ENCODE measurements around the gene ZBTB4.

The ZBTB4 gene

GRCh38 chr17:7493941-7494340 is 14.5 kb upstream of the ZBTB4 start:
- TF ChIP-seq CTCF (IDR thresholded peaks at IDR 0.05; ENCODE audit: low read depth, low read length), result no peak
- H3K4me3 ChIP-seq (ENCODE audit: low read depth, low read length), result no peak overlapping the region

DNA sequence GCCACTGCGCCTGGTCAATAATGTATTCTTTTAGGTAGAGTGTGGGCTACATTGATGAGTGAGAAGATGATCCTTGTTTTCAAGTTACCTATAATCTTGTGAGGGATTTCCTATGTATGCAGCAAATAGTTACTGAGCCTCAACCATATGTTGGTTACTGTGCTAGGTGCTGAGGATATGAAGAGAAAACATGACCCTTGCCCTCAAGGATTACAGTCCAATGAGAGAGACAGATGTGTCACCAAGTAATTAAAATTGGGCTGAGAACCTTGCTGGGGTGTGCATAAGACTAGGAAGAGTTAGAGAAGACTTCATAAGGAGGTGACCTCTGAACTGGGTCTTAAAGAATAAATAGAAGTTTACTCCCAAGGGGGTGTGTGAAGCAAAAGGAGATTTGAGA is 12.2 kb upstream of the ZBTB4 start:
- TF ChIP-seq CTCF (IDR thresholded peaks at IDR 0.05; ENCODE audit: low read depth, low read length), result no peak
- H3K4me3 ChIP-seq (ENCODE audit: low read depth, low read length), result no peak overlapping the region

- TF ChIP-seq CTCF (IDR thresholded peaks at IDR 0.05; ENCODE audit: low read depth, low read length), result no peak
- no peak overlapping the region for H3K4me3 ChIP-seq (ENCODE audit: low read depth, low read length)
Observed at GRCh38 chr17:7490144-7490543, 10.7 kb upstream of the ZBTB4 start.

GRCh38 chr17:7486181-7486580 is 6.8 kb upstream of the ZBTB4 start:
- peak overlapping the region; percentile 88 for H3K4me3 ChIP-seq (ENCODE audit: low read depth, low read length)
- no peak for TF ChIP-seq CTCF (IDR thresholded peaks at IDR 0.05; ENCODE audit: low read depth, low read length)

- peak overlapping the region; percentile 88 for H3K4me3 ChIP-seq (ENCODE audit: low read depth, low read length)
- TF ChIP-seq CTCF (IDR thresholded peaks at IDR 0.05; ENCODE audit: low read depth, low read length), result no peak
Observed at GRCh38 chr17:7484919-7485377, 5.5 kb upstream of the ZBTB4 start.

DNA sequence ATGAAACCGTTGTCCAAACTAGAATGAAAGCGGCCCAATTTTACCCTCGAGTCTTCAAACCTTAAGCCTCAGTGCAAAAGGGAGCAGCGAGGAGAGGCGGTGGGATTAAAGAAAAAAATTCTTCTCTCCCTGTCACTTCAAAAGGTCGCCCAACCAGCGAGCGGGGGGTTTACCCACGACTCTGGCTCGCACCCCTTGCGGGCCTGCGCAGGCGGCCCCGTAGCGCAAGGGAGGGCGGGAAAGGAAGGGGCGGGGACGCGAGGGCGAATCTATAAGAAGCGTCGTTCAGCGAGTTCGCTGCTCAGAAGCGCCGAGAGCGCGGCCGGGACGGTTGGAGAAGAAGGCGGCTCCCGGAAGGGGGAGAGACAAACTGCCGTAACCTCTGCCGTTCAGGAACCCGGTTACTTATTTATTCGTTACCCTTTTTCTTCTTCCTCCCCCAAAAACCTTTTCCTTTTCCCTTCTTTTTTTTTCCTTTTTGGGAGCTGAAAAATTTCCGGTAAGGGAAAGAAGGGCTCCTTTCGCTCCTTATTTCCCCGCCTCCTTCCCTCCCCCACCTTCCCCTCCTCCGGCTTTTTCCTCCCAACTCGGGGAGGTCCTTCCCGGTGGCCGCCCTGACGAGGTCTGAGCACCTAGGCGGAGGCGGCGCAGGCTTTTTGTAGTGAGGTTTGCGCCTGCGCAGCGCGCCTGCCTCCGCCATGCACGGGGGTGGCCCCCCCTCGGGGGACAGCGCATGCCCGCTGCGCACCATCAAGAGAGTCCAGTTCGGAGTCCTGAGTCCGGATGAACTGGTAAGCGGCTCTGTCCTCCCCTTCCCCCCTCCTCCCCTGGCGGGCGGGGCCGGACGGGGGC is 4.9 kb upstream of the ZBTB4 start, which contains the start of gene POLR2A:
TSS of gene POLR2A (plus strand) at position 300 of the 852 bp plus-strand sequence.
- peak within 1 kb of the TSS; percentile 88 for H3K4me3 ChIP-seq (ENCODE audit: low read depth, low read length)
- TF ChIP-seq CTCF (IDR thresholded peaks at IDR 0.05; ENCODE audit: low read depth, low read length), result no peak
